ENCODE data around the gene RASA4B.
"Not testable (repeated sequence)": the region's sequence is repeated elsewhere in the genome, so short reads cannot be mapped to it uniquely, and the experiment has no call there.

GRCh38 chr7:102454932-102455331, 62.6 kb downstream of the RASA4B start:
- not testable (repeated sequence) for TF ChIP-seq CTCF, POLR2A, EP300 (IDR thresholded peaks at IDR 0.05)

Data from tibial nerve (tissue), 4 donors.